Inflammatory macrophage treated with lipopolysaccharide for 1 hour (primary cell): ENCODE results near the gene SLC22A14.
A peak's percentile ranks its signal among the peaks of the same experiment; 100 is the strongest.
"Not testable (repeated sequence)": the region's sequence is repeated elsewhere in the genome, so short reads cannot be mapped to it uniquely, and the experiment has no call there.

ENCODE experiments used
- DNase-seq, 2 donors: peaks; one replicate each; pipeline ENCODE4 v3.0.0-alpha.2; 2020 to 2022

Gene SLC22A14

DNA sequence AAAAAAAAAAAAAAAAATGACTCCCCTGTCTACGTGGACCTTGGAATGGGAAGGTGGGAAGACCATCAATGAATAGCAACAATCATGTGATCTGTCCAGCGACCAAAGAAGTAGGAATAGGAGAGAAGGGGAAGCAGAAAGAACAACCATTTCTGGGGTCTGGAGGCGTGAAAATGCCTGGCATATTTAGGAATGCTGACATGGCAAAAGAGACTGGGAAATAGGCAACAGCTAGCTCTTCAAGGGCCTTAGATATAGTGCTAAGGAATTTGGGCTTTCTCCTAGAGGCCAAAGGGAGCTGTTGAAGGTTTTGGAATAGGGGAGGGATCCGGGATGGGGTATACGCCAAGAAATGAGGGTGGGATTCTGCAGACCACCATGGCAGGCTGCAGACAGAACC lies 10.5 kb upstream of the SLC22A14 start:
- DNase-seq, result no peak

DNA sequence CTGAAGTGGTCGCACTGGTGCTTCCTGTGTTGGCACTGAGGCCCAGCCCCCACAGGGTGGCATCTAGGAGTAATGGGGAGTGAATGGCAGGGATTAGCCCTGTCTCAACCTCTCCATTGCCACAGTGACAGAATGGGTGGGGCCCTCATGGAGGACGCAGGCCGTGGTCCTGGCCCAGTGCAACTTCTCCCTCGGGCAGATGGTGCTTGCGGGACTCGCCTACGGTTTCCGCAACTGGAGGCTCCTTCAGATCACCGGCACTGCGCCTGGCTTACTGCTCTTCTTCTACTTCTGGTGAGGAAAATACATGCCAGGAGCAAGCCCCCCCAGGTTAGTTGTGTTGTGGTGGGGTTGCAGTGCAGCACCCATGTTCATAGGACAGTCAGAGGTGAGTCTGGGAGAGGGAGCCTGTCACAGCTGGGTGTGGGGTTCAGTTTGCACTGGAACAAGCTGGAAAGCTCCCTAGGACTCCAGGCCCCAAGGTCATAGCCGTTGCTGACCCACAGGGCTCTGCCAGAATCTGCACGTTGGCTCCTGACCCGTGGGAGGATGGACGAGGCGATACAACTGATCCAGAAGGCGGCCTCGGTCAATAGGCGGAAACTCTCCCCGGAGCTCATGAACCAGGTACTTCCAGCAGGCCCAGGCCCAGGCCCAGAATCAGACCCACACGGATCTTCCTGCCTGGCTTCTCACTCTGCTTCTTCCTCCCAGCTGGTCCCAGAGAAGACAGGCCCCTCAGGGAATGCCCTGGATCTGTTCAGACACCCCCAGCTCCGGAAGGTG lies 7.0 kb upstream of the SLC22A14 start:
- no peak for DNase-seq

DNA sequence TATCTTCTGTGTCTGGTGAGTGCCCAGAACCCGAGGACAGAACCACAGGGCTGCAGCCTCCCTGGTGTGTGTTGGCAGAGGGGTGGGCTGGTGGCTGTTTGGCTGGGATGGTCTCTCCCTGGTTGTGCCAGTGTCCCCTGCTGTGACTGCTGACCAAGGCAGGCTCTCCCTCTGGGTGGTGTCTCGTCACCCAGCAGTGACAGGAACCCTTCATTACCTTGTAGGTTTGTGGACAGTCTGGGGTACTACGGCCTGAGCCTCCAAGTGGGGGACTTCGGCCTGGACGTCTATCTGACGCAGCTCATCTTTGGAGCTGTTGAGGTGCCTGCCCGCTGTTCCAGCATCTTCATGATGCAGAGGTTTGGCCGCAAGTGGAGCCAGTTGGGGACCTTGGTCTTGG lies 6.4 kb upstream of the SLC22A14 start:
- DNase-seq, result no peak

DNA sequence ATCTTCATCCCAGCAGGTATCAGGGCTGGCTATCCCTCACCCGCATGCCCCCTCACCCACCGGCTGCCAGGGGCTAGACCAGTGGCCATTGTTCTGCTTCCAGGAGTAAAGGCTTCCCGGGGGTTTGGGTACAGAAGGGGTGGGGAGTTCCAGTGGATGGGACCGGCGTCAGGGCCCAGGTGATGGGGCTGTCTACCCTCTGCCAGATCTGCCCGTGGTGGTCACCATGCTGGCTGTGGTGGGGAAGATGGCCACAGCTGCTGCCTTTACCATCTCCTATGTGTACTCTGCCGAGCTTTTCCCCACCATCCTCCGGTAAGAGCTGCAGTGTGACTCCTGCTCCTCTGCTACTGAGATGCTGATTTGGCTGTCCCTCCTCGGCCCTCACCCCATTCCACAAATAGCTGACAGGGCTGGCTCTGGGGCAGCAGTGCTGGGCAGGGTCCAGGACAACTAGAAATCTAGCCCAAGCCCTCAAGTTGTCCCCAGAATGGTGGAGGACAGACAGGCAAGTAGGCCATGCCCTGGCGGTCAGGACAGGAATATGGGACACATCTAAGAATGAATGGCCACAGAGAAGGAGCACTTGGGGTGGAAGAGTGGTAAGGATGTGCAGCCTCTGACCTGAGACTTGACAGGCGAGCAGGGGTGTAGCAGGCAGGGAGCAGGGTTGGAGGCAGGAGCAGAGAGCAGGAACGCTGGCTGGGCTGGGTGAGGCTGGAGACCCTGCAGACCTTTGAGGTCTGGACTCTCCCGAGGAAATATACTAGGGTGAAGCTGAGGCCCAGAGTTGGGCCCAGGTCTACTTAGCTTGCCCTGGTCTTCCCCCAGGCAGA lies 5.8 kb upstream of the SLC22A14 start:
- DNase-seq, result no peak

DNA sequence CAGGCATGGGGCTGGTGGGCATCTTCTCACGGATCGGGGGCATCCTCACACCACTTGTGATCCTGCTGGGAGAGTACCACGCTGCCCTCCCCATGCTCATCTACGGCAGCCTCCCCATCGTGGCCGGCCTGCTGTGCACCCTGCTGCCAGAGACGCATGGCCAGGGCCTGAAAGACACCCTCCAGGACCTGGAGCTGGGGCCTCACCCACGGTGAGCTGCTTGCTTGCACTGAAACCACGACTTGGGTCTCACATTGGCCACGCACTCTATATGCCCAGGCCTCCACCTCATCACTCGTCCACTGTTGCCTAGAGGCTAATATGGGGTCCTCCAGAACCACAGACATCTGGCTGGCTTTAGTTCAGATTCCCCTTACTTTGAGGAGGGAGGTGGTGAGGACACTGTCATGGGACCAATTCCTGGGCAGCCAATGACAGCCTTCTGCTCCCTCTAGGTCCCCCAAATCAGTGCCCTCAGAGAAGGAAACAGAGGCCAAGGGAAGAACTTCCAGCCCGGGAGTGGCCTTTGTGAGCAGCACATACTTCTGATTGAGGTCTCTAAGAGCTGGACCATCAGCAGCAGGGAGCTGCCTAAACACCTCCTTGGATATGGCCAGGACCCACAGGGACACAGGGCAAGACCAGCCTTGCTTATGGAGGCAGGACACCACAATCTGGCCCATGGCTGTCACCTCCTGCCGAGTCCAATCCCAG lies 5.0 kb upstream of the SLC22A14 start:
- DNase-seq, result no peak

DNA sequence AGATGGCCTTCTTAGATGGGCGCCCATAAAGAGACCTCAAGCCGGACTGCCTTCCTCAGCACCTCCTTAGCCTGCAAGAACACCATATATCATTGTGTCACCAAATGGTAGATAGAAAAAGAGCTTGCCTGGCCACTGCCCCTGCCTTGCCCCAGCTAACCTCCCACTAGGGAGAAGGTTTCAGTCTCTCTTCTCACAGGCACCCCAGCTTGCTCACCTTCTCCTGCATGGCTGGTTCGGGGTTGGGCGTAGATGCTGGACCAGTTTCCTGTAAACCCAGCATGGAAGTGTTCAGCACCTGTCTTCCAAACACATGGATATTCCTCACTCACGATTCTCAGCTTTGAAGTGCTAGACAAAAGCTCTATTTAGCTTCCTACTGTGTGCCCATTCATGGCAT lies 3.3 kb upstream of the SLC22A14 start:
- DNase-seq, result no peak

DNA sequence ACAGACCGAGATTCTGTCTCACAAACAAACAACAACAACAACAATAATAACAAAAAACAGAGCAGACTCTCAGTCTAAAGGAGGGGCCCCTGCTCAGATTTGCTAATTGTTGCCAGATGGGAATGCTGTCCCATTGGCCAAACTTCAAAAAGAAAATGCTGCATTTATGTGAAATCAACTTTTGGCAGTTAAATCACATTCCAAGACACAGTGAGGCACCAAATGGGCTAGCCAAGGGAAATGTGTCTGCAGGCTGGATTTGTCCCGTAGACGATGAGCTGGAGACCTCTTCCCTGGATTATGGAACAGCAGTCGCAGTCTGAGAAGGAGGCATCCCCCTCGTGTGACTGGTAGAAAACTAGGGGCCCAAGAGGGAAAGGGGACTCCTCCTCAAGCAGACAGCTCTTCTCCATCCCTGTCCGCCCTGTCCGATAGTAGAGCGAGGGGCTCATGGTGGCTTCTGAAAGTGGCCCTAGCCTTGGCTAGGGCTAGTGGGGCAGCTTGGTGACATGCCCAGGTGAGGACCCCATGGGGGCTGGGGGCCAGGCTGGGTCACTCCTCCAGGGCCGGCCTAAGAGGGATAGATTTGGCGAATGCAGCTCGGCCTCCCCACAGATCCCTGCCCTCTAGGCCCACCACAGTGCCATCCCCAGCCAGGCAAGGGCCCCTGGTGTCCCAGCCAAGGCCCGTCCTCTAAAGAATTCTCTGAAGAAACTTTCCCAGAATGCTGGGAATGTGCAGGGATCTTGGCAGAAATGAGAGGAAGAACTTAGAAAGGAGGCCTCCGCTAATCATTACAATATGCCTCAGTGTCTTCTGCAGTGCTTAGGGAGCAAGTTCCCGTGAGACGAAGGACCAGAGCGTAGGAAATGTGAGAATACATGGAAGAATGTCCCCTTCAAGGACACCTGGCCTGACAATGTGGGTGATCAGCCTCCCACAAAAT lies 2.0 kb downstream of the SLC22A14 start:
- no peak for DNase-seq

DNA sequence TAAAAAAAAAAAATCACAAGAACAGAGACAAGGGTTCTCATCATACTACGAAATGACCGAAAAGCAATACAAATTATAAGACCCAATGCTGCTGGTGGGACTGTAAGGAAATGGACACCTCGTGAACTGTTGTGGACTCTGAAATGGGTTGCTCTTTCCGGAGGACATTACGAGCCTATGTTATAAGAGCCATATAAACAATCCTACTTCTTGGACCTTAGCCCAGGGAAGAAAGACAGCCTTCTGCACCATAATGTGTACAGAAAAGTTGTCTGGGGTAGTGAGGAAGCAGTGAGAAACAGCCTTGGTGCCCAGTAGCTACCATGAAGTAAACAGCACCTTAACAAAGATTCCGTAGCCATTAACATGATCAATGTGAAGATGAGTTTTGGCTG lies 2.7 kb downstream of the SLC22A14 start:
- DNase-seq, result no peak

DNA sequence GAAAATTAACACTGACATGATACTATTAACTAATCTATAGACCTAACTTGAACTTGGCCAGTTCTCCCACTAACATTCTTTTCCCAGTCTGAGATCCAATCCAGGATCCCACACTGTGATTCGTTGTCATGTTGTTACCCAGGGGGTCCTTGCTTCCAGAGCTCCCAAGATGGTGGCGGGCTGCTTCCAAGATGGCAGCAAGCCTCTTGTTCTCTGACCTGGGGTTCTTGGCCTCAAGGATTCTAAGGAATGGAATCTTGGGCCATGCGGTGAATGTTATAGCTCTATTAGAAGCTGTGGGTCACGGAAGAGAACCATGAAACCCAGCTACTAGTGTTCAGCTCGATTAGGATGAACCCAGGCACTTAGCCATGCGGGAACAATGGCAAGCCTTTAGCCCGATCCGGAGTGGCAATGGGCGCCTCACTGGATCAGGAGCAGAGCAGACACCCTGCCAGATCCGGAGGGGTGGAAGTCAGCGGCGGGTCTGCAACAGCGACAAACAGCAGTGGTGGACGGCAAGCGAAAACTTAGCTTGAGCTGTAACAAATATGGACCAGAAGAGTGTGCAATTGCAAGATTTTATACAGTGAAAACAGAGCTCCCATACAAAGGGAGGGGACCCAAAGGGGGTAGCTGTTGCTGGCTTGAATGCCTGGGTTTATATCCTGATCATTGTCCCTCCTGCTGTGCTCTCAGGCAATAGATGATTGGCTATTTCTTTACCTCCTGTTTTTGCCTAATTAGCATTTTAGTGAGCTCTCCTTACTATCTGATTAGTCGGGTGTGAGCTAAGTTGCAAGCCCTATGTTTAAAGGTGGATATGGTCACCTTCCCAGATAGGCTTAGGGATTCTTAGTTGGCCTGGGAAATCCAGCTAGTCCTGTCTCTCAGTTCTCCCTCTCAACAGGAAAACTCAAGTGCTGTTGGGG lies 7.5 kb downstream of the SLC22A14 start:
- DNase-seq, result not testable (repeated sequence)

DNA sequence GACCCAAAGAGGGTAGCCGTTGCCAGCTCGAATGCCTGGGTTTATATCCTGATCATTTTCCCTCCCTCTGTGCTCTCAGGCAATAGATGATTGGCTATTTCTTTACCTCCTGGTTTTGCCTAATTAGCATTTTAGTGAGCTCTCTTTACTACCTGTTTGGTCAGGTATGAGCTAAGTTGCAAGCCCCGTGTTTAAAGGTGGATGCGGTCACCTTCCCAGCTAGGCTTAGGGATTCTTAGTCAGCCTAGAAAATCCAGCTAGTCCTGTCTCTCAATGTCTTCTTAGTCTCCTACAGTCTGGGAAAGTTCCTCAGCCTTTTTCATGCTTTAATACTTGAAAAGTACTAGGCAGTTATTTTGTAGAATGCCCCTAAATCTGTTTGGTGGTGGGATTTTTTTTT lies 15.0 kb downstream of the SLC22A14 start:
- not testable (repeated sequence) for DNase-seq

DNA sequence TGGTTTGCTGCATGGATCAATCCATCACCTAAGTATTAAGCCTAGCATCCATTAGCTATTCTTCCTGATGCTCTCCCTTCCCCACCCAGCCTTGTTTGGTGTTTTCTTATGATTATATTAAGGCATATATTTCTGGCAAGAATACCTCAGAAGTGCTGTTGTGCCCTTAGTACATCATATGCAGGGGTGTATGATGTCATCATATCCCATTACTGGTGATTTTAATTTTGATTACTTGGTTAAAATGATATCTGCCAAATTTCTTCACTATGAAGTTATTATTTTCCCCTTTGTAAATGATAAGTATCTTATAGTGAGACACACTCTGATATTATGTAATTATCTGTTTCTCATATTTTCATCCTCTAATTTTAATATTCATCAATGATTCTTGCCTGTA lies 15.4 kb downstream of the SLC22A14 start:
- DNase-seq, result no peak

DNA sequence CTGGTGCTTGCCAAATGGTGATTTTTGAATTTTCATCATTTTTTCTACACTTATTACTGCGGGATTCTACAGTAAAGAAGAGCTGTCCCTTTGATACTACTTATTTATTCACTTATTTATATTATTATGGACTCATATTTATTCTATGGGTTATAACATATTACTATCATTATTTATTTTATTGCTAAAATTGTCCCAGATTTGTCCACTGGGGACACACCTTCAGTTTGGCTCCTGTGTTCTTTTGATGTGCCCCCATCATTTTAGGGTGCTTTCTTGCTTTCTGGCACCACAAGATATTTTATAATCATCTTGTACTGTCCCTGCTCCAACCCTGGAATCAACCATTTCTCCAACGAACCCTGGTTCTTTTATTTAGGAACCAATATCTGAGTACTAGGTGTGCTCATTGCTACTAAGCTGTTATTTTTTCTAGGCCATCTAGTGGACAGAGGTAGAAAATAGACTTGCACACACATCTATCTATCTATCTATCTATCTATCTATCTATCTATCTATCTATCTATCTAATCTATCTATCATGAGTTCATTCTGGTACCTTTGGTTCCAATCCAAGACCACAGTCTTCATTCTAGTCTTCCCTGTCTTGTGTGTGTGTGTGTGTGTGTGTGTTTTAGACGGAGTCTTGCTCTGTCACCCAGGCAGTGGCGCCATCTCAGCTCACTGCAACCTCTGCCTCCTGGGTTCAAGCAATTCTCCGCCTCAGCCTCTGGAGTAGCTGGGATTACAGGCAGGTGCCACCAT lies 16.0 kb downstream of the SLC22A14 start:
- peak in 1 of 2 donors; percentile 20 for DNase-seq

DNA sequence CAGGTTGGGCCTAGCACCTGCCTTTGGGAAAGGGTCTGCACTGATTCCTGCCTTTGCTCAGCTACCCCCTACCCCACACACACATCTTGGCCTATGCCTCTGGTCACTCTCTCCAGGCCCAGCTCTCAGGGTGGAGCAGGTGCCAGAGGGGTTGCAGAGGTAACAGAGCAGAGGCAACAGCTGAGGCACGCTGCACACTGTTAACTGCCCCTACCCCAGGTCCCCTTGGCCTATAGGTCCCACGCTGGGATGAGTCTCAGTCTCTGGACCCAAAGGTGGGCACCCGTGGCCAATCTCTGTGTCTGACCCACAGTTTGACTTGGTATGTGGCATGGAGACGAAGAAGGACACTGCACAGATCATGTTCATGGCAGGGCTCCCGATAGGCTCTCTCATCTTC lies 24.8 kb downstream of the SLC22A14 start:
- no peak for DNase-seq

DNA sequence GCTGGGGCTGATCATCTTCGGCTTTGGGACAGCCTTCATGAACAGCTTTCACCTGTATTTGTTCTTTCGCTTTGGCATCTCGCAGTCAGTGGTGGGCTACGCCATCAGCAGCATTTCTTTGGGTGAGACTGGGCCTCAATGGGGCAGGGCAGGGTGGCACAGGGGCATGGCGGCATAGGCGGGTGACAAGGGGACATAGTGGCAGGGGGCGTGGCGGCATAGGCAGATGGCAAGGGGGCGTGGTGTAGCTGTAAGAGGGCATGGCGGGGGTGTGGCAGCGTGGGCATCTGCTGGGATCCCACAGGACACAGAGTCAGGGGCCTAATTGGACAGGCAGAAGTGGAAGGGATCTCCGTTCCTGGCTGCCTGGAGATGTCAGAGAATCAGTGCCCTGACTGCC lies 25.5 kb downstream of the SLC22A14 start:
- no peak for DNase-seq

DNA sequence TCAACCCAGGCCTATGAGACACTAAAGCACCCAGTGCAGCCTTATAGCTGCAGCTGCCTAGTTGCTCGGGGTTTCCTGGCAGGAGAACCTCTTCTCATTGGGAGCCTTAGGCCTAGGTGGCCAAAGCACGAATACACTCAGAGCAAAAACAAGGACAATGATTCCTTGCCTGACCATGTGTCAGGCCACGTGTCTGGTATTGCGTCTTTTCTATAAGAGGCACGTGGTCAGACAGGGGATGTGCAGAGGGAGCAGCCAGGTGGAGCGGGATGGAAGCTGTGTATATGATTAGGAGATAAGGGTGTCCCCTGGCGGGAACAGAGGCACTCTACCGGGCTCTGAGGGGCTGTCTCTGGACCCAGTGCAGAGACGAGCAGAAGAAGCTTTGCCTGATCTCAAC lies 26.4 kb downstream of the SLC22A14 start:
- no peak for DNase-seq

DNA sequence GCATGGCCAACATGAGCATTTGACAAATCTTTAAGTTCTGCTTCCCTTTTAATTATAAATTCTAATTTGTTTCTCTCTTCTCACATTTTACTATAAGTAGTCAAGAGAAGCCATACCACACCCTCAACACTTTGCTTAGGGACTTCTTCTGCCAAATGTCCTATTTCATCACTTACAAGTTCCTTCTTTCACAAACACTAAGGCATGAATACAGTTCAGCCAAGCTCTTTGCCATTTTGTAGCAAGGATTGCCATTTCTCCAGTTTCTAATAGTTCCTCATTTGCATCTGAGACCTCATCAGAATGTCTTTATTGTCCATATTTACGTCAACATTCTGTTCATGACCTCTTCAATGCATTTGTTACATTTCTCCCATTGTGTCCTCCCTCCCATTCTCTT lies 29.4 kb downstream of the SLC22A14 start:
- DNase-seq, result peak; percentile 52 to 63

DNA sequence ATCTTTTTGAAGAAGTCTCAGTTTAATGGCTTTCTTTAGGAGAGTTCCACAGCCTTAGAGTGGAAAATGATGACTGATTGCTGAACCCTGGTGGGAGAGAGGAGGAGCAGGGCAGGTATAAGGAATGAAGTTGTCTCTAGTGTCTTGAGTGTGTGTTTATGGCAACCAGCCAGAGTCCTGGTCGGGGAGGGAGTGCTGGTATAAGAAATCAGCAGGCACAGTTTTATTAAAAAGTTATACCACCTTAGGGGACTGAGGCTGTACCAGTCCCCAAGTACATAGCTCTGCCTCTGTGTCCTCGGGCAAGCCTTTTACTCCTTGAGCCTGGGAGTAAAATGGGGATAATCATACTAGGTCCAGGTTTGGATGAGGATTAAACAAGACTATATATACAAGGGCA lies 29.8 kb downstream of the SLC22A14 start:
- no peak for DNase-seq

DNA sequence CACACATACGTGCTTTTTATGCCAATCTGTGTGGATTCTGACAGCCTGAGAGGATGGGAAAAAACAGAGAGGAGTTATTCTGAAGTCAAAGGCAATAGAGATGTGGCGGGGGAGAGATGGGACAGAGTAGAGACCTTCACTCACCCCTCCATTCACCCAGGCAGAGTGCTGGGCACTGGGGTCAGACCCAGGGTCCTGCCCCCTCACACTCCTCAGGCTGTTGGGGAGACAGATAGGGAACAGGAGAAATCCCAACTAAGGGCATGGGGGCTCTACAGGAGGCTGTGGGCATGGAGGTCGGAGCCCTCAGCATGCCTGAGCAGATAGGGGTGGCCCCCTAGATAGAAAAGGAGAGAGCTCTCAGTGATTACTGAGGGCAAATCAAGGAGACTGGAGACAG lies 30.3 kb downstream of the SLC22A14 start:
- no peak for DNase-seq

DNA sequence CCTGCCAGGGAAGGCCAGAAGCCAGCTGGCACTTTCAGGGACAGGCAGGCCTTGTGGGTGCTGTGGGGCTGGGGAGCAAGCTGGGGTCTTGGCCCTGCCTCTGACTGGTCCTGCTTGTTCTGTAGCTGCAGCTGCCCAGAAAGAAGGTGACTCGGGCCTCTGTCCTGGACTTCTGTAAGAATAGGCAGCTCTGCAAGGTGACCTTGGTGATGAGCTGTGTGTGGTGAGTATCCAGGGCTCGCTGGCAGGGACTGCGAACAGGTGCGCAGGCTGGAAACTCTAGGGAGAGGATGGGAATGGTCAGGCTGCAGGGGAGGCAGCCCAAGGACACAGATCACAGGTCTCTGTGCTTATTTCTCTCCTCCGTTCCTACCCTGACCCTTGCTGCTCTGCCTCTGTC lies 31.2 kb downstream of the SLC22A14 start:
- no peak for DNase-seq

DNA sequence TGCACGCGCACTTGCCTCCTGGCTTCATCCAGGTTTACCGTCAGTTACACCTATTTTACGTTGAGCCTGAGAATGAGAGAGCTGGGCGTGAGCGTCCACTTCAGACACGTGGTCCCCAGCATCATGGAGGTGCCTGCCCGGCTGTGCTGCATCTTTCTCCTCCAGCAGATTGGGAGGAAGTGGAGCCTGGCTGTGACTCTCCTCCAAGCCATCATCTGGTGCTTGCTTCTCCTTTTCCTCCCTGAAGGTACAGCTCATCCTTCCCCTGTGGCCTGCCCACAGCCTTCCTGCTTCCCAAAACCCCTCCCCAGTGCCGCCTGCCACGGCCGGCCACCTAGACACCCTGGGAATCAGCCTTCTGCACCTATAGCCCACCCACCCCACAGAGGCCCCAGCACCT lies 31.6 kb downstream of the SLC22A14 start:
- peak in 1 of 2 donors; percentile 13 for DNase-seq
